ENCODE measurements around the gene TNFRSF11A. TPM values are rescaled to one million over a fixed set of nuclear protein-coding genes. Genes with fewer than 3 reads are reported as not detected.

The TNFRSF11A gene
- total RNA-seq, 1 donor from 2014 or later: 14.0 TPM

- peaks cover 56% of the 10 kb centered on the region for H3K36me3 Mint-ChIP-seq (ENCODE audit: low read depth)
- H3K9me3 Mint-ChIP-seq: no peaks in the 10 kb centered on the region
- H3K4me3 Mint-ChIP-seq: no peak overlapping the region
- no peaks in the 10 kb centered on the region for H3K27me3 Mint-ChIP-seq
- peaks cover 8% of the 10 kb centered on the region for H3K4me1 Mint-ChIP-seq
- DNase-seq: peak; percentile 47
- no peak overlapping the region for H3K27ac Mint-ChIP-seq
- intact Hi-C loops (cut with micrococcal nuclease): no loop called here
Observed at GRCh38 chr18:62300359-62300963, 24.6 kb upstream of the TNFRSF11A start.

- Mint-ChIP-seq H3K27me3 (no peaks in the 10 kb centered on the region), H3K4me1 (peaks cover 8% of the 10 kb centered on the region), H3K27ac (no peak overlapping the region), H3K4me3 (no peak overlapping the region), H3K36me3 (ENCODE audit: low read depth) (peaks cover 58% of the 10 kb centered on the region), H3K9me3 (no peaks in the 10 kb centered on the region)
- no peak for DNase-seq
- intact Hi-C loops (cut with micrococcal nuclease): no loop called here
Observed at GRCh38 chr18:62301322-62301721, 23.8 kb upstream of the TNFRSF11A start.

- H3K36me3 Mint-ChIP-seq (ENCODE audit: low read depth): peaks cover 19% of the 10 kb centered on the region
- no peaks in the 10 kb centered on the region for H3K9me3 Mint-ChIP-seq
- no peaks in the 10 kb centered on the region for H3K4me1 Mint-ChIP-seq
- peaks cover 17% of the 10 kb centered on the region for H3K27me3 Mint-ChIP-seq
- no peak overlapping the region for H3K27ac Mint-ChIP-seq
- no peak overlapping the region for H3K4me3 Mint-ChIP-seq
- no peak for DNase-seq
- intact Hi-C loops (cut with micrococcal nuclease): no loop called here
Observed at GRCh38 chr18:62312851-62313250, 12.3 kb upstream of the TNFRSF11A start.

- no peak for DNase-seq
- H3K4me3 Mint-ChIP-seq: no peak overlapping the region
- H3K9me3 Mint-ChIP-seq: no peaks in the 10 kb centered on the region
- intact Hi-C loops (cut with micrococcal nuclease): no loop called here
- no peak overlapping the region for H3K27ac Mint-ChIP-seq
- H3K27me3 Mint-ChIP-seq: peaks cover 44% of the 10 kb centered on the region
- H3K4me1 Mint-ChIP-seq: peaks cover 5% of the 10 kb centered on the region
- H3K36me3 Mint-ChIP-seq (ENCODE audit: low read depth): no peaks in the 10 kb centered on the region
Observed at GRCh38 chr18:62318228-62319180, 6.6 kb upstream of the TNFRSF11A start.

GRCh38 chr18:62321201-62321600 lies 3.9 kb upstream of the TNFRSF11A start:
- Mint-ChIP-seq H3K9me3 (no peaks in the 10 kb centered on the region), H3K27ac (no peak overlapping the region), H3K4me3 (no peak overlapping the region), H3K36me3 (ENCODE audit: low read depth) (peaks cover 4% of the 10 kb centered on the region), H3K4me1 (peaks cover 19% of the 10 kb centered on the region), H3K27me3 (peaks cover 53% of the 10 kb centered on the region)
- intact Hi-C loops (cut with micrococcal nuclease): loop anchor here (10.0 kb wide), 1 partner anchor 524 kb away; no protein-coding TSS in a partner anchor
- no peak for DNase-seq

GRCh38 chr18:62323483-62324180 lies 1.5 kb upstream of the TNFRSF11A start:
- no peak overlapping the region for H3K27ac Mint-ChIP-seq
- H3K4me1 Mint-ChIP-seq: peaks cover 38% of the 10 kb centered on the region
- intact Hi-C loops (cut with micrococcal nuclease): loop anchor here (2.0 to 10.0 kb wide), 6 partner anchors 15 to 521 kb away; partner anchors contain the start of genes PHLPP1, PIGN, RELCH and ZCCHC2
- no peak for DNase-seq
- no peaks in the 10 kb centered on the region for H3K9me3 Mint-ChIP-seq
- H3K36me3 Mint-ChIP-seq (ENCODE audit: low read depth): peaks cover 6% of the 10 kb centered on the region
- H3K4me3 Mint-ChIP-seq: peak overlapping the region; percentile 20
- H3K27me3 Mint-ChIP-seq: peaks cover 42% of the 10 kb centered on the region

GRCh38 chr18:62324181-62324828 lies 805 bp upstream of the TNFRSF11A start:
- no peaks in the 10 kb centered on the region for H3K9me3 Mint-ChIP-seq
- DNase-seq: no peak
- peak overlapping the region; percentile 88 for H3K4me3 Mint-ChIP-seq
- peak overlapping the region; percentile 89 for H3K27ac Mint-ChIP-seq
- intact Hi-C loops (cut with micrococcal nuclease): loop anchor here (2.0 to 10.0 kb wide), 5 partner anchors 14 to 520 kb away; partner anchors contain the start of genes PHLPP1, PIGN, RELCH and ZCCHC2
- H3K4me1 Mint-ChIP-seq: peaks cover 45% of the 10 kb centered on the region
- H3K36me3 Mint-ChIP-seq (ENCODE audit: low read depth): peaks cover 6% of the 10 kb centered on the region
- H3K27me3 Mint-ChIP-seq: peaks cover 42% of the 10 kb centered on the region

GRCh38 chr18:62325806-62326645 lies 916 bp downstream of the TNFRSF11A start:
- Mint-ChIP-seq H3K27me3 (peaks cover 37% of the 10 kb centered on the region), H3K27ac (peak overlapping the region; percentile 86), H3K36me3 (ENCODE audit: low read depth) (peaks cover 10% of the 10 kb centered on the region), H3K4me3 (peak overlapping the region; percentile 91), H3K9me3 (no peaks in the 10 kb centered on the region), H3K4me1 (peaks cover 60% of the 10 kb centered on the region)
- intact Hi-C loops (cut with micrococcal nuclease): loop anchor here (1.0 to 10.0 kb wide), 10 partner anchors 13 to 519 kb away; partner anchors contain the start of genes PHLPP1, PIGN, RELCH and ZCCHC2
- DNase-seq: peak; percentile 82

GRCh38 chr18:62326646-62327348 lies 1.7 kb downstream of the TNFRSF11A start:
- Mint-ChIP-seq H3K36me3 (ENCODE audit: low read depth) (peaks cover 15% of the 10 kb centered on the region), H3K27me3 (peaks cover 31% of the 10 kb centered on the region), H3K27ac (no peak overlapping the region), H3K9me3 (no peaks in the 10 kb centered on the region), H3K4me1 (peaks cover 66% of the 10 kb centered on the region), H3K4me3 (peak overlapping the region; percentile 91)
- DNase-seq: no peak
- intact Hi-C loops (cut with micrococcal nuclease): loop anchor here (5.0 to 10.0 kb wide), 4 partner anchors 181 to 518 kb away; no protein-coding TSS in a partner anchor

- DNase-seq: no peak
- Mint-ChIP-seq H3K9me3 (no peaks in the 10 kb centered on the region), H3K4me3 (peak overlapping the region; percentile 34), H3K4me1 (peaks cover 67% of the 10 kb centered on the region), H3K27ac (no peak overlapping the region), H3K36me3 (ENCODE audit: low read depth) (peaks cover 15% of the 10 kb centered on the region), H3K27me3 (peaks cover 21% of the 10 kb centered on the region)
- intact Hi-C loops (cut with micrococcal nuclease): loop anchor here (2.0 to 10.0 kb wide), 6 partner anchors 19 to 517 kb away; no protein-coding TSS in a partner anchor
Observed at GRCh38 chr18:62327977-62328376, 2.9 kb downstream of the TNFRSF11A start.

- Mint-ChIP-seq H3K4me1 (peaks cover 61% of the 10 kb centered on the region), H3K4me3 (peak overlapping the region; percentile 79), H3K27ac (peak overlapping the region; percentile 76), H3K36me3 (ENCODE audit: low read depth) (peaks cover 15% of the 10 kb centered on the region), H3K9me3 (no peaks in the 10 kb centered on the region), H3K27me3 (peaks cover 12% of the 10 kb centered on the region)
- no peak for DNase-seq
- intact Hi-C loops (cut with micrococcal nuclease): loop anchor here (1.0 to 10.0 kb wide), 8 partner anchors 10 to 516 kb away; no protein-coding TSS in a partner anchor
Observed at GRCh38 chr18:62328586-62329525, 3.7 kb downstream of the TNFRSF11A start.

Measured in activated CD4-positive, alpha-beta T cell treated with anti-CD3 and anti-CD28 coated beads, Interleukin-2, amount 10 ng/mL, durations not matched to agents 24 days and 14 days (primary cell).